Esophagus squamous epithelium (tissue), 4 donors: Measurements from ENCODE around the gene GUCY1A1.

ENCODE experiments used
- POLR2A ChIP-seq, 4 donors: fragments of 450-650 bp; IDR thresholded peaks; one replicate each; pipeline ENCODE4 v1.6.1; 2017; ENCODE audit warnings: antibody characterized with exemption in 4 of 4, mild to moderate bottlenecking in 4 of 4, moderate library complexity in 3 of 4
- TF ChIP-seq, protein P1 (sequence below), 6 experiments: fragments of 450-650 bp in 4 of 6; fragments of 200-600 bp in 2 of 6; sonication (generic) in 2 of 6; IDR thresholded peaks; one replicate each; pipeline ENCODE4 v1.5.1; 2016 to 2019; ENCODE audit warnings: antibody characterized with exemption in 6 of 6, mild to moderate bottlenecking in 4 of 6, moderate library complexity in 4 of 6

DNA sequence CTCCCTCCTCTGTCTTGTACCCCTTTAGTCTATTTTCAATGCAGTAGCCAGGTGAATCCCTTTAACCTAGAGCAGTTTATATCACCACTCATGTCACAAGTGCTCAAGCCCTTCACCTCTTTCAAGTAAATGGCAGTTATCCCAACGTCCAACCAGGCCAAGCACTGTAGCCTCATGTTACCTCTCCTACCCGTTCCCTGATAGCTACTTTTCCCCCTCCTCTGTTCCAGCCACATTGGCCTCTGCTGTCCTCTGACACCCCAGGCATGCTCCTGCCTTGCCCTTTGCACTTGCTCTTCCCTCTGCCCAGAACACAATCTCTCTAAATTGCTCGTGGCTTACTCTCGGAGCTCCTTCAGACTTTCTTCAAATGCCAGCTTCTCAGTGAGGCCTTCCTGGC is 107.4 kb downstream of the GUCY1A1 start:
- TF ChIP-seq, protein P1, sequence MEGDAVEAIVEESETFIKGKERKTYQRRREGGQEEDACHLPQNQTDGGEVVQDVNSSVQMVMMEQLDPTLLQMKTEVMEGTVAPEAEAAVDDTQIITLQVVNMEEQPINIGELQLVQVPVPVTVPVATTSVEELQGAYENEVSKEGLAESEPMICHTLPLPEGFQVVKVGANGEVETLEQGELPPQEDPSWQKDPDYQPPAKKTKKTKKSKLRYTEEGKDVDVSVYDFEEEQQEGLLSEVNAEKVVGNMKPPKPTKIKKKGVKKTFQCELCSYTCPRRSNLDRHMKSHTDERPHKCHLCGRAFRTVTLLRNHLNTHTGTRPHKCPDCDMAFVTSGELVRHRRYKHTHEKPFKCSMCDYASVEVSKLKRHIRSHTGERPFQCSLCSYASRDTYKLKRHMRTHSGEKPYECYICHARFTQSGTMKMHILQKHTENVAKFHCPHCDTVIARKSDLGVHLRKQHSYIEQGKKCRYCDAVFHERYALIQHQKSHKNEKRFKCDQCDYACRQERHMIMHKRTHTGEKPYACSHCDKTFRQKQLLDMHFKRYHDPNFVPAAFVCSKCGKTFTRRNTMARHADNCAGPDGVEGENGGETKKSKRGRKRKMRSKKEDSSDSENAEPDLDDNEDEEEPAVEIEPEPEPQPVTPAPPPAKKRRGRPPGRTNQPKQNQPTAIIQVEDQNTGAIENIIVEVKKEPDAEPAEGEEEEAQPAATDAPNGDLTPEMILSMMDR (IDR thresholded peaks at IDR 0.05), result no peak
- no peak for TF ChIP-seq POLR2A (IDR thresholded peaks at IDR 0.05)
